Fibroblast of lung (primary cell): ENCODE measurements around the gene SLC38A3. TPM values are rescaled to one million over a fixed set of nuclear protein-coding genes. Genes with fewer than 3 reads are reported as not detected.

Experiments used
- DNase-seq, 2 donors: peaks; one replicate each; pipeline versions ENCODE4 v3.0.0 to v3.0.0-alpha.2; 2010; ENCODE audit warnings: low read depth in 2 of 2
- H2AFZ ChIP-seq: 2 replicates; pipeline ENCODE4 v1.5.1; 2012; ENCODE audit warnings: low read length, control low read depth, inconsistent platforms
- H3K27ac ChIP-seq: 2 replicates; pipeline ENCODE4 v1.5.1; 2011; ENCODE audit warnings: low read length, control low read depth; ENCODE audit not compliant: insufficient read depth
- H3K27me3 ChIP-seq: 2 replicates; pipeline ENCODE4 v1.5.1; 2011; ENCODE audit warnings: mild to moderate bottlenecking, low read length; ENCODE audit not compliant: control insufficient read depth, insufficient read depth
- H3K36me3 ChIP-seq: 2 replicates; pipeline ENCODE4 v1.5.1; 2011; ENCODE audit warnings: low read length; ENCODE audit not compliant: control insufficient read depth, insufficient read depth
- H3K4me1 ChIP-seq: 2 replicates; pipeline ENCODE4 v1.5.1; 2011; ENCODE audit warnings: low read length; ENCODE audit not compliant: control insufficient read depth, insufficient read depth; ENCODE audit errors: extremely low read depth
- H3K4me2 ChIP-seq: 2 replicates; pipeline ENCODE4 v1.5.1; 2011; ENCODE audit warnings: low read length, control low read depth; ENCODE audit not compliant: insufficient read depth; ENCODE audit errors: extremely low read depth
- H3K4me3 ChIP-seq, 4 experiments: fragments of 200-600 bp in 1 of 4; sonication (generic) in 1 of 4; replicated peaks in 1 of 4; 2 replicates each; pipeline ENCODE4 v1.5.1; 2011 to 2016; ENCODE audit warnings: low read length in 4 of 4, low read depth in 3 of 4, mild to moderate bottlenecking in 3 of 4, control low read depth in 2 of 4, inconsistent platforms in 1 of 4, mixed read lengths in 1 of 4; ENCODE audit not compliant: insufficient read depth in 1 of 4; ENCODE audit errors: control extremely low read depth in 1 of 4
- H3K79me2 ChIP-seq: 2 replicates; pipeline ENCODE4 v1.5.1; 2012; ENCODE audit warnings: mild to moderate bottlenecking, low read length, inconsistent platforms; ENCODE audit not compliant: control insufficient read depth, insufficient read depth
- H3K9ac ChIP-seq: 2 replicates; pipeline ENCODE4 v1.5.1; 2011; ENCODE audit warnings: mild to moderate bottlenecking, low read length, control low read depth; ENCODE audit not compliant: insufficient read depth
- H3K9me3 ChIP-seq: 2 replicates; pipeline ENCODE4 v1.5.1; 2012; ENCODE audit warnings: low read depth, low read length; ENCODE audit not compliant: control insufficient read depth, insufficient read depth
- H4K20me1 ChIP-seq: 2 replicates; pipeline ENCODE4 v1.5.1; 2011; ENCODE audit warnings: low read length; ENCODE audit not compliant: control insufficient read depth, insufficient read depth; ENCODE audit errors: extremely low read depth
- CTCF ChIP-seq, 2 donors: IDR thresholded peaks in 1 of 2; conservative IDR thresholded peaks in 1 of 2; 1 replicate in 1 of 2; 2 replicates in 1 of 2; pipeline ENCODE4 v1.5.1; 2011 to 2012; ENCODE audit warnings: low read length in 2 of 2, control low read depth in 1 of 2, inconsistent platforms in 1 of 2, low read depth in 1 of 2, mild to moderate bottlenecking in 1 of 2
- EZH2 ChIP-seq: IDR thresholded peaks from 2 replicates; pipeline ENCODE4 v1.5.1; 2012; ENCODE audit warnings: low read length, control low read depth, mild to moderate bottlenecking; ENCODE audit errors: missing control alignments
- polyA plus RNA-seq, 2 donors: library from polyadenylated mRNA; depleted of rRNA in 1 of 2; stranded (reverse) in 1 of 2; unstranded in 1 of 2; fragments of >200 nt; gene quantifications; 2 replicates each; pipeline ENCODE4 v1.2.1, GENCODE V29; 2011 to 2012; ENCODE audit warnings: missing spikeins in 1 of 2
- total RNA-seq: library from RNA; depleted of rRNA; stranded (reverse); fragments of >200 nt; gene quantifications from 2 replicates; pipeline ENCODE4 v1.2.1, GENCODE V29; 2014

SLC38A3 gene
- total and polyA plus RNA-seq, 2 donors (not counting 1 experiment from before 2014, with no cell fraction given) = 0.02 TPM; not detected in 1

DNA sequence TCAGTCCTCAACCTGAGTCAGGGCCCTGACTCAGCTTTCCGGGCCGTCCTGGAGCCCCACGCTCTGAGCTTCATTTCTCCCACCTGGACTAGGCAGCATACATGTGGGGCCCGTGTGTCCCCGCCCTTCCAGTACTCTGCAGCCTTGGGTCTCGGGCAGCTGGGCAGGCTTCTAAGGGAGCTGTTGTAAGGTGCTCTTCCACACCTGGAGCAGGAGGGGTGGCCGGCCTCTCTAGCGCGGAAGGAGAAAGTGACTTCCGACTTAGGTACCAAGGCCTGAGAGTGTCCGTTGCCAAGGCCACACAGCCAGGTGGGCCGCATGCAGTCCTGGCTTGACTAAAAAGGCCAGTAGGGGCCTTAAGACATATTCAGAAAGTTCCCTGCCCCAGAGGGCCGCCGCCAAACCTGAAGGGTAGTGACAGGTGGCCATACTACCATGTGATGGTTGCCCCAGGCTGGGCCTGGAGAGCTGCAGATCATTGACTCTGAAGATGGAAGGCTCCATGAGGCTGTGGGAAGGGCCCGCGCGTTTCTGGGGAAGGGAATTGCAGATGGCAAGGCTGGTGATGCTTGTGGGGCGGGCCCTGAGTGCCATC is 54.5 kb downstream of the SLC38A3 start:
- DNase-seq = no peak
- peak overlapping the region; percentile 23 for H3K4me2 ChIP-seq
- peaks cover 24% of the 10 kb centered on the region for H3K4me1 ChIP-seq
- H3K36me3 ChIP-seq = peaks cover 28% of the 10 kb centered on the region
- H3K27ac ChIP-seq = peak overlapping the region; percentile 58
- H3K9me3 ChIP-seq = no peaks in the 10 kb centered on the region
- no peak overlapping the region for H3K9ac ChIP-seq
- peaks cover 2% of the 10 kb centered on the region for H3K79me2 ChIP-seq
- H2AFZ ChIP-seq = no peak overlapping the region
- no peak for TF ChIP-seq EZH2
- no peak for TF ChIP-seq CTCF (conservative IDR thresholded peaks at IDR 0.05 in 1 of 2, IDR thresholded peaks at IDR 0.05 in 1 of 2; ENCODE audit: low read depth in 1 of 2, low read length in 2 of 2)
- H3K27me3 ChIP-seq = no peaks in the 10 kb centered on the region
- no peak overlapping the region for H3K4me3 ChIP-seq
- H4K20me1 ChIP-seq = no peaks in the 10 kb centered on the region

- H3K9ac ChIP-seq = peak overlapping the region; percentile 80
- peaks cover 25% of the 10 kb centered on the region for H3K36me3 ChIP-seq
- H2AFZ ChIP-seq = no peak overlapping the region
- H3K9me3 ChIP-seq = no peaks in the 10 kb centered on the region
- TF ChIP-seq EZH2 (no peak), CTCF (conservative IDR thresholded peaks at IDR 0.05 in 1 of 2, IDR thresholded peaks at IDR 0.05 in 1 of 2; ENCODE audit: low read depth in 1 of 2, low read length in 2 of 2) (peak; percentile 64 to 77)
- H4K20me1 ChIP-seq = no peaks in the 10 kb centered on the region
- peaks cover 25% of the 10 kb centered on the region for H3K4me1 ChIP-seq
- peak overlapping the region; percentile 91 for H3K27ac ChIP-seq
- DNase-seq = peak; percentile 84 to 88
- H3K4me3 ChIP-seq = peak overlapping the region; percentile 23 to 53 (median 40)
- no peaks in the 10 kb centered on the region for H3K27me3 ChIP-seq
- no peaks in the 10 kb centered on the region for H3K79me2 ChIP-seq
- H3K4me2 ChIP-seq = peak overlapping the region; percentile 58
Measured at GRCh38 chr3:50260027-50260941, 55.2 kb downstream of the SLC38A3 start.

GRCh38 chr3:50260942-50261441 is 55.9 kb downstream of the SLC38A3 start:
- H3K4me2 ChIP-seq = peak overlapping the region; percentile 58
- TF ChIP-seq EZH2 (no peak), CTCF (conservative IDR thresholded peaks at IDR 0.05 in 1 of 2, IDR thresholded peaks at IDR 0.05 in 1 of 2; ENCODE audit: low read depth in 1 of 2, low read length in 2 of 2) (no peak)
- no peaks in the 10 kb centered on the region for H3K27me3 ChIP-seq
- H3K4me1 ChIP-seq = peaks cover 31% of the 10 kb centered on the region
- no peak overlapping the region for H2AFZ ChIP-seq
- no peaks in the 10 kb centered on the region for H4K20me1 ChIP-seq
- H3K9ac ChIP-seq = peak overlapping the region; percentile 80
- no peak for DNase-seq
- H3K27ac ChIP-seq = peak overlapping the region; percentile 91
- H3K4me3 ChIP-seq = peak overlapping the region in 3 of 4 experiments; percentile 23 to 53 (median 32)
- H3K9me3 ChIP-seq = no peaks in the 10 kb centered on the region
- H3K79me2 ChIP-seq = no peaks in the 10 kb centered on the region
- H3K36me3 ChIP-seq = peaks cover 22% of the 10 kb centered on the region
